ENCODE results near the gene CELA2B. TPM values are rescaled to one million over a fixed set of nuclear protein-coding genes. Genes with fewer than 3 reads are reported as not detected.

The CELA2B gene
- total and polyA plus RNA-seq, 2 donors (not counting 1 experiment from before 2014, with no cell fraction given), result not detected

GRCh38 chr1:15526490-15527339 lies 50.8 kb downstream of the CELA2B start, which contains the start of gene DNAJC16:
Gene DNAJC16 (plus strand): TSS chr1:15526848. CDS start chr1:15529106, 2,258 bp downstream.
- Histone ChIP-seq H3K9me3 (ENCODE audit: control insufficient read depth, insufficient read depth, low read depth, low read length) (no peaks in the 10 kb centered on the region), H3K9ac (ENCODE audit: insufficient read depth, low read length) (peak within 1 kb of the TSS; percentile 92), H2AFZ (ENCODE audit: low read length) (peak within 1 kb of the TSS; percentile 94), H3K4me3 (replicated peaks in 1 of 4; ENCODE audit: control extremely low read depth in 1 of 4, insufficient read depth in 1 of 4, low read depth in 3 of 4, low read length in 4 of 4) (peak within 1 kb of the TSS; percentile 70 to 92 (median 82)), H3K4me2 (ENCODE audit: extremely low read depth, insufficient read depth, low read length) (peak within 1 kb of the TSS; percentile 99), H3K4me1 (ENCODE audit: control insufficient read depth, extremely low read depth, insufficient read depth, low read length) (peaks cover 17% of the 10 kb centered on the region), H4K20me1 (ENCODE audit: control insufficient read depth, extremely low read depth, insufficient read depth, low read length) (no peaks in the 10 kb centered on the region), H3K27ac (ENCODE audit: insufficient read depth, low read length) (peak within 1 kb of the TSS; percentile 78), H3K79me2 (ENCODE audit: control insufficient read depth, insufficient read depth, low read length) (peaks cover 14% of the 10 kb centered on the region), H3K27me3 (ENCODE audit: control insufficient read depth, insufficient read depth, low read length) (no peaks in the 10 kb centered on the region), H3K36me3 (ENCODE audit: control insufficient read depth, insufficient read depth, low read length) (peaks cover 2% of the 10 kb centered on the region)
- TF ChIP-seq, protein P1, sequence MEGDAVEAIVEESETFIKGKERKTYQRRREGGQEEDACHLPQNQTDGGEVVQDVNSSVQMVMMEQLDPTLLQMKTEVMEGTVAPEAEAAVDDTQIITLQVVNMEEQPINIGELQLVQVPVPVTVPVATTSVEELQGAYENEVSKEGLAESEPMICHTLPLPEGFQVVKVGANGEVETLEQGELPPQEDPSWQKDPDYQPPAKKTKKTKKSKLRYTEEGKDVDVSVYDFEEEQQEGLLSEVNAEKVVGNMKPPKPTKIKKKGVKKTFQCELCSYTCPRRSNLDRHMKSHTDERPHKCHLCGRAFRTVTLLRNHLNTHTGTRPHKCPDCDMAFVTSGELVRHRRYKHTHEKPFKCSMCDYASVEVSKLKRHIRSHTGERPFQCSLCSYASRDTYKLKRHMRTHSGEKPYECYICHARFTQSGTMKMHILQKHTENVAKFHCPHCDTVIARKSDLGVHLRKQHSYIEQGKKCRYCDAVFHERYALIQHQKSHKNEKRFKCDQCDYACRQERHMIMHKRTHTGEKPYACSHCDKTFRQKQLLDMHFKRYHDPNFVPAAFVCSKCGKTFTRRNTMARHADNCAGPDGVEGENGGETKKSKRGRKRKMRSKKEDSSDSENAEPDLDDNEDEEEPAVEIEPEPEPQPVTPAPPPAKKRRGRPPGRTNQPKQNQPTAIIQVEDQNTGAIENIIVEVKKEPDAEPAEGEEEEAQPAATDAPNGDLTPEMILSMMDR (conservative IDR thresholded peaks at IDR 0.05 in 1 of 2, IDR thresholded peaks at IDR 0.05 in 1 of 2; ENCODE audit: low read depth in 1 of 2, low read length in 2 of 2), result peak; percentile 12 to 41
- no peak for TF ChIP-seq EZH2 (IDR thresholded peaks at IDR 0.05; ENCODE audit: low read length, missing control alignments)
- peak; percentile 100 for DNase-seq (ENCODE audit: low read depth in 2 of 2)

GRCh38 chr1:15531003-15531402 lies 55.1 kb downstream of the CELA2B start:
- no peak for DNase-seq (ENCODE audit: low read depth in 2 of 2)
- Histone ChIP-seq H3K4me3 (replicated peaks in 1 of 4; ENCODE audit: control extremely low read depth in 1 of 4, insufficient read depth in 1 of 4, low read depth in 3 of 4, low read length in 4 of 4) (no peak overlapping the region), H3K4me2 (ENCODE audit: extremely low read depth, insufficient read depth, low read length) (no peak overlapping the region), H3K36me3 (ENCODE audit: control insufficient read depth, insufficient read depth, low read length) (peaks cover 2% of the 10 kb centered on the region), H4K20me1 (ENCODE audit: control insufficient read depth, extremely low read depth, insufficient read depth, low read length) (no peaks in the 10 kb centered on the region), H3K79me2 (ENCODE audit: control insufficient read depth, insufficient read depth, low read length) (peaks cover 14% of the 10 kb centered on the region), H2AFZ (ENCODE audit: low read length) (no peak overlapping the region), H3K4me1 (ENCODE audit: control insufficient read depth, extremely low read depth, insufficient read depth, low read length) (peaks cover 4% of the 10 kb centered on the region), H3K9ac (ENCODE audit: insufficient read depth, low read length) (no peak overlapping the region), H3K27ac (ENCODE audit: insufficient read depth, low read length) (no peak overlapping the region), H3K27me3 (ENCODE audit: control insufficient read depth, insufficient read depth, low read length) (no peaks in the 10 kb centered on the region), H3K9me3 (ENCODE audit: control insufficient read depth, insufficient read depth, low read depth, low read length) (no peaks in the 10 kb centered on the region)
- TF ChIP-seq, protein P1 (conservative IDR thresholded peaks at IDR 0.05 in 1 of 2, IDR thresholded peaks at IDR 0.05 in 1 of 2; ENCODE audit: low read depth in 1 of 2, low read length in 2 of 2), result no peak
- TF ChIP-seq EZH2 (IDR thresholded peaks at IDR 0.05; ENCODE audit: low read length, missing control alignments), result no peak

DNA sequence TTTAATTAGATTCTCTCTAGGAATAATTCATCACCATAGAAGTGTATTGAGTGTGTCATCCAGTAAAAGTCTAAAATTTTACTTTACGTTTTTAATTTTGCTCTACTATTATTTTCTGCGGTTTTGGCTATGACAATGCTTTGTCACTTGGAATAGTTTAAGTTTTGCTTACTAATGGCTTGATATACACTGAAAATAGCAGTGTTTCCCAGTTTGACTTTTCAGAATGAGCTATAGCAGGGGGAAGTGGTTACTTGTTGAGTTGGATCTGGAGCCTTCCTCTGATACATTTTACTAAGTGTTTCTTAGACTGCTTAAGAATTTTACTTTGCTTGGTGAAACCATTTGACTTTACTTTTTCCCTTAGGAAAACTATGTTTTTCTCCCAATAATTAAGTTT lies 55.8 kb downstream of the CELA2B start:
- Histone ChIP-seq H3K4me1 (ENCODE audit: control insufficient read depth, extremely low read depth, insufficient read depth, low read length) (peaks cover 4% of the 10 kb centered on the region), H2AFZ (ENCODE audit: low read length) (no peak overlapping the region), H3K9me3 (ENCODE audit: control insufficient read depth, insufficient read depth, low read depth, low read length) (no peaks in the 10 kb centered on the region), H4K20me1 (ENCODE audit: control insufficient read depth, extremely low read depth, insufficient read depth, low read length) (no peaks in the 10 kb centered on the region), H3K79me2 (ENCODE audit: control insufficient read depth, insufficient read depth, low read length) (peaks cover 14% of the 10 kb centered on the region), H3K4me2 (ENCODE audit: extremely low read depth, insufficient read depth, low read length) (no peak overlapping the region), H3K27ac (ENCODE audit: insufficient read depth, low read length) (no peak overlapping the region), H3K9ac (ENCODE audit: insufficient read depth, low read length) (no peak overlapping the region), H3K36me3 (ENCODE audit: control insufficient read depth, insufficient read depth, low read length) (peaks cover 2% of the 10 kb centered on the region), H3K27me3 (ENCODE audit: control insufficient read depth, insufficient read depth, low read length) (no peaks in the 10 kb centered on the region), H3K4me3 (replicated peaks in 1 of 4; ENCODE audit: control extremely low read depth in 1 of 4, insufficient read depth in 1 of 4, low read depth in 3 of 4, low read length in 4 of 4) (no peak overlapping the region)
- no peak for DNase-seq (ENCODE audit: low read depth in 2 of 2)
- no peak for TF ChIP-seq EZH2 (IDR thresholded peaks at IDR 0.05; ENCODE audit: low read length, missing control alignments)
- TF ChIP-seq, protein P1 (conservative IDR thresholded peaks at IDR 0.05 in 1 of 2, IDR thresholded peaks at IDR 0.05 in 1 of 2; ENCODE audit: low read depth in 1 of 2, low read length in 2 of 2), result no peak

Data from fibroblast of lung (primary cell).